Jurkat, Clone E6-1 (cell line): ENCODE measurements around the gene CALML5.
A peak's percentile ranks its signal among the peaks of the same experiment; 100 is the strongest.
"Not testable (repeated sequence)": the region's sequence is repeated elsewhere in the genome, so short reads cannot be mapped to it uniquely, and the experiment has no call there.

Experiments used
- DNase-seq: peaks from one replicate; pipeline ENCODE4 v3.0.0-alpha.2; 2011; ENCODE audit warnings: low read depth, low spot score
- H3K4me3 ChIP-seq: 2 replicates; pipeline ENCODE4 v1.5.1; 2011; ENCODE audit warnings: mild to moderate bottlenecking, low read length, control low read depth, moderate library complexity

The CALML5 gene

GRCh38 chr10:5475088-5475487 is 24.3 kb downstream of the CALML5 start:
- H3K4me3 ChIP-seq, DNase-seq: not testable (repeated sequence)

DNA sequence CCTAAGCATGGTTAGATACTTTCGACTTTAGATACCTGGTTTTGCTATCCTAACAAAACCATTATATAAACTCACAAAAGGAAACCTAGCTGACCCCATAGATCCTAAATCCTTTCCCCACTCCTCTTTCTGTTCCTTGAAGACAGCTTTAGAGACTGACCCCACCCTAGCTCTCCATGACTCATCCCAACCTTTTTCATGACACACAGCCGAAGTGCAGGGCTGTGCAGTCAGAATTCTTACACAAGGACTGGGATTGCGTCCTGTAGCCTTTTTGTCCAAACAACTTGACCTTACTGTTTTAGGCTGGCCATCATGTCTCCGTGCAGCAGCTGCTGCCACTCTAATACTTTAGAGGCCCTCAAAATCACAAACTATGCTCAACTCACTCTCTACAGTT is 24.7 kb downstream of the CALML5 start:
- DNase-seq, H3K4me3 ChIP-seq: not testable (repeated sequence)

DNA sequence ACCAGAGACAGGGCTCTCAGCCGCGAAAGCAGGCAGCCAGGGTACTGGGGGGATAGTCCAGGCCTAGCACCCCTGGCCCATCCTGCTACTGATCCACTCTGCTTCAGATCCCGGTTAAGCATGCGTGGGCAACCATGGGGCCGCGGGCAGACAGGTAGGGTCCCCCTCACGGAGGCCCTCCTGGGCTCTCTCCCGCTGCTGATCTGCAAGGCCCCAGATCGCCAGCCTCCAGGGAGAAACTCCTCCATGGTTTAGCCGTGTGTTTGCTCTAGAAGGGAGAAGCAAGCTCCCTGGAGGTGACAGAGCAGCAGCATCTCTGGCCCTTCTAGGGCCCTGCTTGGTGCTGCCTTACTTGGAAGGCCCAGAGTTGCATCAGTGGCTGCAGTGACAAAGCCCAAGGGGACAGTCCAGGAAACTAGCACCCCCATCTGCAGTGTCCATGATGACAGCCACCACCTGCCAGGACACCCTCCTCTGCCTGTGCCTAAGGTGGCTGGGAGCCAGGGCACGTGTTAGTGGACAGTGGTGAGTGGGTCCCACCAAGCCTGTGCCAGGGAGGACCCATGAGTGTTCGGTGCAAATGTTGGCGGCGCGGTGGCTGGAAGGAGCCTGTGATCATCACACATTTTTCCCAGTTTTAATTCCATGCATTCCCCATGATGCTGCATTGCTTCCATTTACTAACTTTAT is 29.2 kb downstream of the CALML5 start:
- H3K4me3 ChIP-seq = no peak overlapping the region
- DNase-seq = no peak

DNA sequence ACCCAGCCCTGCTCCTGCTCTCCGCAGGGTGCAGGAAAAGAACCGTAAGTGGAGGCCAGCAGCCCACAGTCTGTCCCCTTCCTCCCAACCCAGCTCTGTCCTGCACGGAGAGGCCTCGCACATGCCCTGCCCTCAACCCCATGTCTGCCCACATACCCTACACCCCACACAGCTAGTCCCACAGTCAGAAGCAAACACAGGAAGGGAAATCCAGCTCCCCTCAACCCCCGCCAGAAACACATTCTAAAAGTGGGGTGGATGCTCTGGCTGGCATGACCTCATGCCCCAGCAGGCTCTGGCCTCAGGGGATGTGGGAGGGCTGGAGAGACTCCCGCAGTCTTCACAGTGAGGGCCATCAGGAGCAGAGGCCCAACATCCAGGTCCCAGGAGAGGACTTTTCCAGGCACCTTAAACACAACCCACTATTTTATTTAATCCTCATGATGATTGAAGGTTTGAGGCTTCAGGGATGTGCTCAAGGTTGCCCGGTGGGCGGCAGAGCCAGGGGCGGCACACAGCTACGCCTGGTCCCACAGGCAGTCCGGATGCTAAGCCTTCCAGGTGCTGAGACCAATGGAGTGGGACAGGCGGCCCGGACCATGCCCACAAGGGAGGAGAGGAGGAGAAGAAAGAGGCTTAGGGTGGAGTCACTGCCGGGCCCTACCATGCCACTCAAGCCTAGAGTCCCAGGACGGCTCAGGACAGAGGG is 29.9 kb downstream of the CALML5 start:
- no peak overlapping the region for H3K4me3 ChIP-seq
- DNase-seq = no peak

- no peak for DNase-seq
- H3K4me3 ChIP-seq = no peak overlapping the region
Measured at GRCh38 chr10:5468262-5469106, 30.9 kb downstream of the CALML5 start.

DNA sequence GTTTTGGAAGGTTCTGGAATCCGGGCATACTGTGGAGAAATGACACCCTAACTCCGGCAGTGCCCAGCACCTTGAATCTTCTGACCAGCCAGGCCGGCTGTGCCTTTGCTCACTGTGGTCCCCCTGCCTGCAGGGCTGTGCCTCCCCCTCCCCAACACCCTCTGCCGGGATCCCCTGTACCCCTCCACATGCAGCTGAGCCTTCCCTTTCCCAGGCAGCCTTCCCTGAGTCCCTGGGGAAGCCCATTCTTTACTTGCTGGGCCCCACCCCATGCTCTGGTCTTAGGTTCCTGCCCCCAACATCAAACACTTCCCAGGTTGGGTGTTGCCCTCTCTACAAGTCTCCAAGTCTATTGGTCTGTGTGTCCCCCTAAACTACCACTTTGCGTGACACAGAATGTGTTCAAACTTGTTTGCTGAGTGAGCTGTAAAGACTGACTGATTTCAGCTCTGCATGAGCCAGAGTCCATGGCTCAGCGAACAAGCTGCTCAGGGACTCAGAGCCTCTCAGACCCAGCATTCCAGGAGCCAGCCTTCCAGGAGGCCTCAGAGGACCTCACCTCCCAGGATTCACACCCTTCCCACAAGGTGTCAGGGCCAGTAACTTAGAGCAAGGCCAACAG is 31.6 kb downstream of the CALML5 start:
- no peak overlapping the region for H3K4me3 ChIP-seq
- DNase-seq = no peak

DNA sequence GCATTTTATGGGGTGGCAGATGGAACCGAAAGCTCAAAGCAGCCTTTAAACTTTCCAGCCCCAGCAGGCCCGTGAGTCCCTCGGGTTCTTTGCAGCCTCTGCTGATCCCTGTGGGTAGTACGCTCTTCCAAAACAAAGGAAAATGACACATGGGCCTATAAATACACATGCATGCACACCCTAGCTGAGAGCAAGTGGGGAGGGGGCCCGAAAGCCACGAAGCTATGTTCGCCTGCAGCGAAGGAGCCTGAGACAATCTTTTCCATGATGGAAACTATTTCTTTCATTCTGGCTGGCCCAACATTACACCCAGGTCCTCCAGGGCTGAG is 32.2 kb downstream of the CALML5 start:
- DNase-seq = no peak
- H3K4me3 ChIP-seq = no peak overlapping the region

DNA sequence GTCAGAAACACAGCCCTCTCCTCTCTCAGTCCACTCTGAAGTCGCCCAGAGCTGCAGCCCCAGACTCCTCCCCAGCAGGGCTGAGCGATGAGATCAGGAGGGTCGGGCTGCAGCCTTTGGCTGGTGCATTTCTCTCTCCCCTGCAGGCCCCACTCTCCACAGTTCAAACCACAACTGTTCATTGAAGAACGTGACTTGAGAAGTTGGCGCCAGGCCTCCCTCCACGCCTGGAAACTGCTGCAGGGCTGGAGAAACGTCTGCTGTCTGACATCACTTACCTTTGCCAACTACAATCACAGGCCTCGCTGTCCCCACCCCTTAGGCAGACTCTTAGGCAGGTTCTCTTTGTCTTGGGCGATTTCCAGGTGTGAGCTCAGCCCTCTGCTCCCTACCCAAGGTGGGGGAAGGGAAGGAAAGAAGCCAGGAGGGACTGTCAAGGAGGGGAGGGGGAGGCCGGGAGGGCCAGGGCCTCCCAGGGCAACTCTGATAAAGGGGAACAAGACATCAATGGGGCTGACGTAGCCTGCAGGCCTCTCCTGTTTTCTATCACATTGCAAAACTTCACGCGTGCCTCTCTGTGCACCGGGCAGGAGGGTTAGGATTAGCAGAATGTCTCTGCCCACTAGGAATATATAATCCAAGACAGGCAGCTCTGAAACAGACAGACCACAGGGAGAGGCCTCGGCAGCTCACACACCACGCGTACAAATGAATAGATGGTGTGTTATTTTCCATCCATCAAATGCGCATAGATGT is 32.7 kb downstream of the CALML5 start:
- DNase-seq = peak; percentile 40
- no peak overlapping the region for H3K4me3 ChIP-seq

DNA sequence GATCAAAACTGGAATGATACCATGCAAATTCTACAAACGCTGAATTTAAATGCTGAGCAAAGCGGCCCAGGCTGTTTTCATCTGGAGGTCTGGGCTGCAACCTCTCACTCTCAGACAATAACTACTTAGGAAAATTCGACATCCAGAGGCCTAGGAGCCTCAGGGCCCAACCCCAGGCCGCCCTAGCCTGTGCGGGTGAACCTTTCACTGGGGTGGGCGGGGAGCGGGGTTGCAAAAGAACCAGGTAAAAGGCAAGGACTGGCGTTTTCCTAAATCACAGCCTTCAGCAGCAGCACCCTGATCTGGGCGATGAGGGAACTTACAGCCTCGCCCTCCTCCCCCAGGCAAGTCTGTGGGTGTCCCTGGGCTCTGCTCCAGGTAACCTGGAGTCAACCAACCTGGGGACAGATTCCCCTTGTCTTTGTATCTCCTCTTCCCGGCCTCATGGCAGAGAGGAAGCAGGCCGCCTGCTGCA is 33.4 kb downstream of the CALML5 start:
- no peak overlapping the region for H3K4me3 ChIP-seq
- DNase-seq = no peak

DNA sequence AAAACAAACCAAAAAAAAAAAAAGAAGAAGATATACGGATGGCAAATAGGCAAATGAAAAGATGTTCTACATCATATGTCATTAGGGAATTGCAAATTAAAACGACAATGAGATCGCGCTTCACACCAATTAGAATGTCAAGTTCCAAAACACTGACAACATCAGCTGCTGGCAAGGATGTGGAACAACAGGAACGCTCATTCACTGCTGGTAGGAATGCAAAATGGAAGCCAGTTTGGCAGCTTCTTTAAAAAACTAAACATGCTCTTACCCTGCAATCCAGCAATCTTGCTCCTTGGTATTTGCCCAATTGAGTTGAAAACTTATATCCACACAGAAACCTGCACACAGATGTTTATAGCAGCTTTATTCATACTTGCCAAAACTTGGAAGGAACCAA is 34.8 kb downstream of the CALML5 start:
- no peak for DNase-seq
- no peak overlapping the region for H3K4me3 ChIP-seq

- no peak overlapping the region for H3K4me3 ChIP-seq
- DNase-seq = no peak
Measured at GRCh38 chr10:5462841-5463293, 36.5 kb downstream of the CALML5 start.

DNA sequence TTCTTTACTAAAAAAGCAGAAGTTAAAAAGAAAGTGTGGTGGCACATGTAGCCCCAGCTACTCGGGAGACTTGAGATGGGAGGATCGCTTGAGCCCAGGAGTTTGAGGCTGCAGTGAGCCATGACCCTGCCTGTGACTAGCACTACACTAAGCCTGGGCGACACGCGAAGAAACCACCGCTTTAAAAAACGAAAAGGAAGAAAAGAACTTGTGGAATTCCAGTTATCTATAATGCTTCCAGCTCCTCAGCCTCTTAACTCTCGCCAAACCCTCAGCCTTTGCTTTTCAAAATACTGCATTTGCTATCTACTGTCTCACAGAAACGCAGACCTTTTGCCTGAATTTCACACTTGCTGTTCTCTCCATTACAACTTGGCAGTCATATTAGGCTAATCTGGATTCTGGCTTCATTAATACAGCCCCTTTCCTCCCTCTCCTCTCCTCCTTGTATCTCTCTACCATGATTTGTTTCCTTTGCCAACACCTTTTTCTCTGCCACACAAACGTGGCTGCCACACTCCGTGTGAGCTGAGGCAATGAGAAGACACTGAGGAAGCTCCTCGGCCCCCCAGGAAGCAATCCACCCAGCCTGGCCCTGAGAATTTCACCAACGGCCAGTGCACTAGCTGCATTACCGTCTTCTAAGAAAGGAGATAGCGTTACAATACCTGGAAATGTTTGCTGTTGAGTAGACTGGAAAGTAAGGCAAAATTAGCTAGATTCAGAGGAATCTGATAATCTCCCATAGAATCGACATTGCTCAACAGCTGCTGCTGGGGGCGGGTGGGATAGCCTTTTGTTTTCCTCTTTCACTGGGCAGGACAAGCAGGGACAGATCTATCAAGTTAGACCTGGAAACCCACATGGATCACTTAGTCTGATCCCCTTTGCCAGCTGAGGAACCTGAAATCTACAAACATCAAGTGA is 37.2 kb downstream of the CALML5 start:
- no peak overlapping the region for H3K4me3 ChIP-seq
- DNase-seq = no peak

GRCh38 chr10:5461203-5461588 is 38.2 kb downstream of the CALML5 start:
- no peak overlapping the region for H3K4me3 ChIP-seq
- DNase-seq = no peak

DNA sequence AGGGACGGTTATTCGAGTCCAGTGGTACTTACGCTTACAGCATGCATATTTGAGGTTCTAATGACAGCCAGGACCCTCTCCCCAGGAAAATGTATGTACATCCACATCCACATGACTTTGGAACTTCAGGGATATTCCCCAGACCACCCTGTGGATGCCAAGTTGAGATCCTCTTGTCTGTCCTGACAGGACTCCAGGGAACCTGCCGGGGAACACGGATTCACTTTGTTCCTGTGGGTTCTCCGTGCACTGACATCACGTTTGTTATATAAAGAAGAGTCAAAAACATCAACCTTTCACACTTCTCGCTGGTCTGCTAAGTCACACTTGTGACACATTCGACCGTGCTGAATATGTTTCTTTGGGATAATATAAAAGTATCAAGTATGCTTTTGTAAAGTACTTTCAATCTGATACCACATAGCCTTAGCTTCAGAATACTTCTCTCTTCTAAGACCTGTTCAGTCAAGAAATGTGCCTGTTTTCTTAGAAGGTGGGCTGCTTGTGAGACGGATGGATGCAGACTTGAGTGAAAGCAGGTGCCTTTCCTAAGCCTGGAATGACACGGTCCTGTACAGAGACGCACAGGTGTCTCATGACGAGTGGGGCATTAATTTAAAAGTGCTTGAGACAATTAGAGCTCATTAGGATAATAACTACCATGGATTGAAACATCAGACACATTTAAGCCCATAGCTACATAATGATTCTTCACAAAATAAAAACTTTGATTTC is 38.7 kb downstream of the CALML5 start:
- no peak for DNase-seq
- no peak overlapping the region for H3K4me3 ChIP-seq

- H3K4me3 ChIP-seq = no peak overlapping the region
- DNase-seq = no peak
Measured at GRCh38 chr10:5458949-5459747, 40.2 kb downstream of the CALML5 start.

DNA sequence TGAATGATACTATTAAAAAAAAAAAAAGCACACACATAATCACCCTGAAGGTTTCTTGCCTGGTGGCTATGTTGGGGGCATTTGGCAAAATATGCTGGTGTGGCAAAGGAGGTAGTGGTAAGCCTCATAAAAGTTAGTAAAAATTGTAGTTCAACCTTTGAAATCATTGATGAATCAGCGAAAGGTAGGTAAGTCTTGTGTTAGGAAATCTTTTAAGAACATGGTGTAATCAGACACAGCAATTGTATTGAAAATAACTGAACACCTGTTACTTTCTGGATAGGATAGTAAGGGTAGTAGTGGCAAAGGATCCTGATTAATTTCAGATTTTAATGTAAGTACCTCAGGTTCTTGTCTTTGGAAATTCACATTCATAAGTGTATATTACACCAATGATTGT is 40.9 kb downstream of the CALML5 start:
- DNase-seq = no peak

DNA sequence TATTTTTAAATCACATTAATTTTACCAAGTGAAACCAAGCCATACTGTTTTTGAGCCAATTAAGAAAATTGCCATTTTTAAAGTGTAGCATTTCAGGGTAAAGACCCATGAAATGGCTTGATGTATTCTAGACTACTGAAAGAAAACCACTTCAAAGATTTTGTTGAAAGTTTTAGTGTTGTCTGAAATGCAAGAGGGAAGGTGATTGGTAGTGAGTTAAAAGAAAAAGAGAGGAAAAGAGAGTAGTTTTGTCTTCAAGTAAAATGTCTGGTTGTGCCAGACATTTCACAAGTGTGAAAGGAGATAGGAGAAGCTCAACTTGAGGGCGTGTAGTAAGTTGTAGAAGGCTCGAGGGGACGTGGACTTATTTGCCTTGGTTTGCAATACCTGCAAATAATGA is 41.6 kb downstream of the CALML5 start:
- H3K4me3 ChIP-seq = no peak overlapping the region
- peak; percentile 70 for DNase-seq

More for the DNA sequence above, 40.9 kb downstream of the CALML5 start:
- H3K4me3 ChIP-seq = no peak overlapping the region
